ENCODE results near the gene VILL.
"Not testable (repeated sequence)": the region's sequence is repeated elsewhere in the genome, so short reads cannot be mapped to it uniquely, and the experiment has no call there.

The VILL gene

GRCh38 chr3:37987751-37988179 lies 2.8 kb upstream of the VILL start:
- TF ChIP-seq, protein P1, sequence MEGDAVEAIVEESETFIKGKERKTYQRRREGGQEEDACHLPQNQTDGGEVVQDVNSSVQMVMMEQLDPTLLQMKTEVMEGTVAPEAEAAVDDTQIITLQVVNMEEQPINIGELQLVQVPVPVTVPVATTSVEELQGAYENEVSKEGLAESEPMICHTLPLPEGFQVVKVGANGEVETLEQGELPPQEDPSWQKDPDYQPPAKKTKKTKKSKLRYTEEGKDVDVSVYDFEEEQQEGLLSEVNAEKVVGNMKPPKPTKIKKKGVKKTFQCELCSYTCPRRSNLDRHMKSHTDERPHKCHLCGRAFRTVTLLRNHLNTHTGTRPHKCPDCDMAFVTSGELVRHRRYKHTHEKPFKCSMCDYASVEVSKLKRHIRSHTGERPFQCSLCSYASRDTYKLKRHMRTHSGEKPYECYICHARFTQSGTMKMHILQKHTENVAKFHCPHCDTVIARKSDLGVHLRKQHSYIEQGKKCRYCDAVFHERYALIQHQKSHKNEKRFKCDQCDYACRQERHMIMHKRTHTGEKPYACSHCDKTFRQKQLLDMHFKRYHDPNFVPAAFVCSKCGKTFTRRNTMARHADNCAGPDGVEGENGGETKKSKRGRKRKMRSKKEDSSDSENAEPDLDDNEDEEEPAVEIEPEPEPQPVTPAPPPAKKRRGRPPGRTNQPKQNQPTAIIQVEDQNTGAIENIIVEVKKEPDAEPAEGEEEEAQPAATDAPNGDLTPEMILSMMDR (IDR thresholded peaks at IDR 0.05; ENCODE audit: borderline replicate concordance, control extremely low read depth, extremely low read depth, insufficient read depth, missing control alignments), result no peak
- no peak for DNase-seq (ENCODE audit: low spot score)
- in situ Hi-C loops (cut with MboI; ENCODE audit: low sequenced_read_pairs, unreplicated experiment), result no loop called here

DNA sequence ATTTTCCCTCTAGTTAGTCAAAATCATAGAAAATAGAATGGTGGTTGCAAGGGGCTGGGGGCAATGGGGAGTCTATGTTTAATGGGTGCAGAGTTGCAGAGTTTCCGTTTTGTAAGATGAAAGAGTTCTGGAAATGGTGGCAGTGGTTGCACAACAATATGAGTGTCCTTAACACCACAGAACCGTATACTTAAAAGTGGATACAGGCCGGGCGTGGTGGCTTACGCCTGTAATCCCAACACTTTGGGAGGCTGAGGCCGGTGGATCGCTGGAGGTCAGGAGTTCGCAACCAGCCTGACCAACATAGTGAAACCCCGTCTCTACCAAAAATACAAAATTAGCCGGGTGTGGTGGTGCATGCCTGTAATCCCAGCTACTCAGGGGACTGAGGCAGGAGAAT lies 2.2 kb upstream of the VILL start:
- DNase-seq (ENCODE audit: low spot score); in situ Hi-C loops (cut with MboI; ENCODE audit: low sequenced_read_pairs, unreplicated experiment): not testable (repeated sequence)

DNA sequence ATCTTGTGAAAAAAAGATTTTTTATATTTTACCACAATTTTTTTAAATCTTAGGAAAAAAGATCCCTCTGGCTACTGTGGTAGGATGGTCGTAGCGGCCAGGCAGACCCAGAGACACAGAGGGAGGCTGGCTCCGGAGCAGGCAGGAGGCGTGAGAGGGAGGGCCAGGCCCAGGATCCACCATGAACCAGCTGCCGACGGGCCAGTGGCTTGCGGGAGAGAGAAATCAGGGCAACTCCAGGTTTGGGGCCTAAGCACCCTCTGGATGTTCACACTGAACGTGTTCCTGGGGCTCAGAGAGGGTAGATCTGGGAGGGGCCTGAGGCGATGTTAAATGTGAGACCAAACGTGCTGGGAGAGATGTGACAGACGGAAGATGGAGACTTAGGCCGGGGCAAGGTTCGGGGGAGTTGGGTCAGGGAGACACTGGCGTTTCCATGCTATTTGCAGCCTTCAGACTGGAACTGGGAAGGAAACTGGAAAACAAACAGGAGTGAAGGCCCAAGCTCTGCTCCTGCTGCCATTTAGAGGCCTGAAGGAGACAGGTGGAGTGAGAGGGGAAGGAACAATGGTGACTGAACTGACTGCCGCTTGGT lies 1.6 kb upstream of the VILL start:
- TF ChIP-seq, protein P1 (IDR thresholded peaks at IDR 0.05; ENCODE audit: borderline replicate concordance, control extremely low read depth, extremely low read depth, insufficient read depth, missing control alignments), result no peak
- in situ Hi-C loops (cut with MboI; ENCODE audit: low sequenced_read_pairs, unreplicated experiment), result no loop called here
- no peak for DNase-seq (ENCODE audit: low spot score)

- in situ Hi-C loops (cut with MboI; ENCODE audit: low sequenced_read_pairs, unreplicated experiment), result no loop called here
- no peak for DNase-seq (ENCODE audit: low spot score)
- TF ChIP-seq, protein P1 (IDR thresholded peaks at IDR 0.05; ENCODE audit: borderline replicate concordance, control extremely low read depth, extremely low read depth, insufficient read depth, missing control alignments), result no peak
Measured at GRCh38 chr3:37989821-37990480, 635 bp upstream of the VILL start.

DNA sequence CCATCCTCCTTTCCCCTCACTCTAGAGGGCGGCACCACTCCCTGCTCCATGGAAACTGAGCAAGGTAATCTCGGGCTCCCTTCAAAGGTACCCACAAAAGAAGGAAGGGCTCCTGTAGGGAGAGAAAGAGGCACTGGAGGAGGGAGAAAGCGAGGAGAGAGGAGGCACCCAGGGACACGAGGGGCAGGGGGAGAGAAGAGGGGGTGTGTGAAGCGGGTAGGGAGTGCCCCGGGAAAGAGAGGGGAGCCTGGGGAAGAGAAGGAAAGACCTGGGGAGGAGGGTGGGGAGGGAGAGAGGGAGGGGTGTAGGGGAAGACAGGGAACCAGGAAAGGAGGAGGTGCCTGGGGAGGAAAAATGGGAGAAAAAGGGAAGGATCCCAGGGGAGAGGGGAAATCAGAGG lies 523 bp downstream of the VILL start:
- in situ Hi-C loops (cut with MboI; ENCODE audit: low sequenced_read_pairs, unreplicated experiment), result no loop called here
- no peak for DNase-seq (ENCODE audit: low spot score)
- TF ChIP-seq, protein P1 (IDR thresholded peaks at IDR 0.05; ENCODE audit: borderline replicate concordance, control extremely low read depth, extremely low read depth, insufficient read depth, missing control alignments), result no peak

DNA sequence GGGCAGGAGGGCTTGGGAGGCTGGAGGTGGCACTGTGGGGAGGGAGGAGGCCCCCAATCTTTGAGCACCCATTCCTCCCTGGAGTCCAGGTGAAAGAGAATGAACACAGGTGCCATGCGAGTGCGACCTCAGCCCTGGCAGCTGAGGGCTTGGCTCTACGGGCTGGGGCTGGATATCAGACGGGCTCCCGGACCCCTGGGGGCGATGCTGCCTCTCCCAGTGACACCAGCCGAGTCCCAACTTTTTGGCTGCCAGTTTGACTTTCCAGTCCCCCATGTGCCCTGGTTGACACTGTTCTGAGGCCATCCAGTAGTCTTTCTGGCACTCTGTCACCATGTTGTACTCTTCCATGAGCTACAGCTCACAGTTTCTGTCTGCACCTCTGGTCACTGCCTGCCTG lies 1.2 kb downstream of the VILL start:
- no peak for DNase-seq (ENCODE audit: low spot score)
- TF ChIP-seq, protein P1 (IDR thresholded peaks at IDR 0.05; ENCODE audit: borderline replicate concordance, control extremely low read depth, extremely low read depth, insufficient read depth, missing control alignments), result no peak
- in situ Hi-C loops (cut with MboI; ENCODE audit: low sequenced_read_pairs, unreplicated experiment), result no loop called here

DNA sequence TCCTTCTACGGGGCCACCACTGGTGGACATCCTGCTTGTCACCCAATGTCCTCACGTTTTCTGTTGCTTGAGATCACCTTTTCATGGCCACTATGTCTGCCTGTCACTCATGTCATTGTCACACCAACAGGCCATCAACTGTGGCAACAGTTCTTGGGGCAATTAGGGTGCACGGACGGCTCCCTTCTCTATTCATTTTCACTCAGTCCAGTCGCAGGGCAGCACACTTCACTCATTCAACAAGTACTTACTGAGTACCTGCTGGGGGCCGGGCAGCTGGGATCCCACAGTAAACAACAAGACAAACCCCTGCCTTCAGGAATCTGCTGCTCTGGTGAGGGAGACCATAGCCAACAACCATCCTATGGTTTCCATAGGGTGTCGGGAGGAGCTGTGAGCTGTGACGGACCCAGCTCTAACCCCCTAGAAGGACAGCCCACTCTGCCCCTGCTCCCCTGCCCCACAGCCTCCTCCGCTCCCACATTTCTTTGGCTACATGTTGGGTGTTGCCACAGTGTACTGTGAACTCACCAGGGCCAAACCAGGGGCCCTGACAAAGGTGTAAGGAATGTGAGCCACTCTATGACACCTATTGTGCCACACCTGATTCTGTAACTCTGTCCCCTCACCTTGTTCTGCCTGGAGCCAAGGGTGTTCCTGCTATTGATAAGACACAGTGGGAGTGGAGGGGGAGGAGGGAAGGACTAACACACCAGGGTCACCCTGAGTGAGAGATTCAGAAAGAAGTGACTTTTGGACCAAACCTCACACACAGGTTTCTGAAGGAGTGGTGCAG lies 1.9 kb downstream of the VILL start:
- TF ChIP-seq, protein P1 (IDR thresholded peaks at IDR 0.05; ENCODE audit: borderline replicate concordance, control extremely low read depth, extremely low read depth, insufficient read depth, missing control alignments), result no peak
- no peak for DNase-seq (ENCODE audit: low spot score)
- in situ Hi-C loops (cut with MboI; ENCODE audit: low sequenced_read_pairs, unreplicated experiment), result no loop called here

Measured in GM13976 (cell line).